Cardiac muscle cell (in vitro differentiated cells and primary cell): ENCODE data around the gene CDX2. TPM values are rescaled to one million over a fixed set of nuclear protein-coding genes. Genes with fewer than 3 reads are reported as not detected.

Experiments
- DNase-seq, 2 donors: peaks; one replicate each; pipeline versions ENCODE4 v3.0.0 to v3.0.0-alpha.2; 2010 to 2017; ENCODE audit warnings: low read depth in 1 of 2, low spot score in 1 of 2
- H3K27ac ChIP-seq: fragments of 200-600 bp; sonication (generic); 2 replicates; pipeline ENCODE4 v1.5.1; 2016
- H3K27me3 ChIP-seq: fragments of 200-600 bp; sonication (generic); 2 replicates; pipeline ENCODE4 v1.6.0; 2016; ENCODE audit warnings: control low read depth
- H3K36me3 ChIP-seq: fragments of 200-600 bp; sonication (generic); 2 replicates; pipeline ENCODE4 v1.5.1; 2016; ENCODE audit warnings: control low read depth
- H3K4me1 ChIP-seq: fragments of 200-600 bp; sonication (generic); 2 replicates; pipeline ENCODE4 v1.8.1; 2017; ENCODE audit warnings: low read depth, mild to moderate bottlenecking, mixed run types
- H3K4me3 ChIP-seq: fragments of 200-600 bp; sonication (generic); 2 replicates; pipeline ENCODE4 v1.5.1; 2016; ENCODE audit warnings: mild to moderate bottlenecking
- H3K9me3 ChIP-seq: fragments of 200-600 bp; sonication (generic); 2 replicates; pipeline ENCODE4 v1.5.1; 2017; ENCODE audit warnings: low read depth, mild to moderate bottlenecking, control low read depth
- polyA plus RNA-seq: library from polyadenylated mRNA; unstranded; fragments of >200 nt; fragmentation: Nextera tagmentation; extraction: Ambion mirVana; gene quantifications from 2 replicates; pipeline ENCODE4 v1.2.1, GENCODE V29; 2016
- total RNA-seq: library from RNA; depleted of rRNA; stranded (reverse); fragments of >200 nt; gene quantifications from 2 replicates; pipeline ENCODE4 v1.2.3, GENCODE V29; 2016
- TF ChIP-seq, protein P1 (sequence below): IDR thresholded peaks from 2 replicates; pipeline ENCODE4 v1.5.1; 2012; ENCODE audit warnings: low read depth, mild to moderate bottlenecking, low read length

The CDX2 gene
- total and polyA plus RNA-seq, 2 experiments from 2014 or later, result not detected

DNA sequence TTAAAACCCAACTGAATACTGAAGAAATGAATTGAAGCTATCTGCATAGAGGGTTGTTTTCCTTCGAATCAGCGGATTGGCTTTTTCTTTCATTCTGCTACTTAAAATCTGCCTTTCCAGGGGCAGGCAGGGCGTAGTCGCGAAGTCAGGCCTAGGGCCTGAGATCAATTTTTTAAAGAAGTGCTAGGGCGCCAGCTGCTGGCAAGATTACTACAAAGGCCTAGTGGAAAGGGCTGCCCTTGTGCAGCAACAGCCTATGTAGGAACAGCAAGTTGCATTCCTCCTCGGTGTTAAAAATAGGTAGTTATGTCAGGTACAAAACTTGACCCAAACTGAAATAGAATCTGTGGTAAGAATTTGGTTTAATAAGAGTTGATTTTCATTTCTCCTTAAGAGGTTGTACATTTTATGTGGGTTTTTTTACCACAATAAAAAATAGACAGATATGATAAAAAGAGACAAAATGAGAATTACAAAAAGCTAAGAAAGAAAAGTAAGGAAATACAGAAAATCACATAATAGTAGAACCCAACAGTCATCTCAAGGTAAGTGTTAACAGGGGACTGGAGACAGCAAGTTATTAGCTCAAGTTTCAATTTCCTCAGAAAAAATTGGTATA lies 28.9 kb upstream of the CDX2 start:
- Histone ChIP-seq H3K4me3 (no peak overlapping the region), H3K36me3 (no peaks in the 10 kb centered on the region), H3K4me1 (peaks cover 5% of the 10 kb centered on the region), H3K9me3 (no peaks in the 10 kb centered on the region), H3K27ac (no peak overlapping the region), H3K27me3 (peaks cover 8% of the 10 kb centered on the region)
- DNase-seq, result peak; percentile 52 to 81
- TF ChIP-seq, protein P1, sequence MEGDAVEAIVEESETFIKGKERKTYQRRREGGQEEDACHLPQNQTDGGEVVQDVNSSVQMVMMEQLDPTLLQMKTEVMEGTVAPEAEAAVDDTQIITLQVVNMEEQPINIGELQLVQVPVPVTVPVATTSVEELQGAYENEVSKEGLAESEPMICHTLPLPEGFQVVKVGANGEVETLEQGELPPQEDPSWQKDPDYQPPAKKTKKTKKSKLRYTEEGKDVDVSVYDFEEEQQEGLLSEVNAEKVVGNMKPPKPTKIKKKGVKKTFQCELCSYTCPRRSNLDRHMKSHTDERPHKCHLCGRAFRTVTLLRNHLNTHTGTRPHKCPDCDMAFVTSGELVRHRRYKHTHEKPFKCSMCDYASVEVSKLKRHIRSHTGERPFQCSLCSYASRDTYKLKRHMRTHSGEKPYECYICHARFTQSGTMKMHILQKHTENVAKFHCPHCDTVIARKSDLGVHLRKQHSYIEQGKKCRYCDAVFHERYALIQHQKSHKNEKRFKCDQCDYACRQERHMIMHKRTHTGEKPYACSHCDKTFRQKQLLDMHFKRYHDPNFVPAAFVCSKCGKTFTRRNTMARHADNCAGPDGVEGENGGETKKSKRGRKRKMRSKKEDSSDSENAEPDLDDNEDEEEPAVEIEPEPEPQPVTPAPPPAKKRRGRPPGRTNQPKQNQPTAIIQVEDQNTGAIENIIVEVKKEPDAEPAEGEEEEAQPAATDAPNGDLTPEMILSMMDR, result peak; percentile 54

DNA sequence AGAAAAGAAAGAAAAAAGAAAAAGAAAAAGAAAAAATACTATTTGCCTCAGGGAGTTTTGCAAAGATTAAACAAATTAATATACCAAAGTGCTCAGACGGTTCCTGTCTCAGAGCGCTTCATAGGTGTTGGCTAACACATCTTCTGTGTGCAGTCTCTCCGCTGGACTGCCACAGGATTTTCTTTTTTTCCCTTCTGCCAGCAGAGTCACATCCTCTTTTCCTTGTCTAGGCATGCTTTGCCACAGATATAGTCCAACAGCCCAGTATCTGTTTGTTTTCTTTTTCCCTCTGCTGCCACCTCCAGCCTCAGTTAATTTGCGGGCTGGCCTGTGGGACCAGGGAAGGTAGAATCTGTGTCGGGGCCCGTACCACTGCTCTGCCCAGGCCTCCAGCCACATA lies 22.8 kb upstream of the CDX2 start:
- no peak overlapping the region for H3K27ac ChIP-seq

DNA sequence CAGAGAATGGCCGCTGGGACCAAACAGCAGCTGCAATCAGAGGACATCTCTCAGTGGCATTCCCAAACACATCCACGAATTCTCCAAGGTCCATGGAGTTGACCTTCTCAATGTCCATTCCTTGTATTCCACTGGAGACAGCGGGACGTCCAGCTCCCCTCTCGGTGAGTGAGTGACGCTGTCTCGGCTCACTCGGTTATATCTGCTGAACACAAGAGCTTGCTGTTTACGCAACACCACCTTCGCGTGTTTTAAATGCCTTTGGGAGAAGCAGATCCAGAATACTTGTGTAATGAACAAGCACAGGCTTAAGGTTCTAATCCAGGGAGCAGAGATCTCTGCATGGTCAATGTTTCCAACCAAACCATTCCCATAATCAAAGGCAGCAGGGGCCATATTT lies 19.4 kb upstream of the CDX2 start, which contains the start of gene URAD:
Gene URAD, minus strand, starts transcription at position 174 of the 400 bp plus-strand sequence. Its CDS starts 56 bp downstream, at position 118.
- DNase-seq, result no peak
- H3K9me3 ChIP-seq, result no peaks in the 10 kb centered on the region
- no peak within 1 kb of the TSS for H3K27ac ChIP-seq
- TF ChIP-seq, protein P1, result no peak
- no peak within 1 kb of the TSS for H3K4me3 ChIP-seq
- no peaks in the 10 kb centered on the region for H3K4me1 ChIP-seq
- H3K36me3 ChIP-seq, result no peaks in the 10 kb centered on the region
- H3K27me3 ChIP-seq, result peaks cover 78% of the 10 kb centered on the region

More for the DNA sequence above, 22.8 kb upstream of the CDX2 start:
- TF ChIP-seq, protein P1, result no peak
- no peaks in the 10 kb centered on the region for H3K4me1 ChIP-seq
- no peak overlapping the region for H3K4me3 ChIP-seq
- DNase-seq, result no peak
- H3K36me3 ChIP-seq, result no peaks in the 10 kb centered on the region
- no peaks in the 10 kb centered on the region for H3K9me3 ChIP-seq
- H3K27me3 ChIP-seq, result peaks cover 52% of the 10 kb centered on the region

DNA sequence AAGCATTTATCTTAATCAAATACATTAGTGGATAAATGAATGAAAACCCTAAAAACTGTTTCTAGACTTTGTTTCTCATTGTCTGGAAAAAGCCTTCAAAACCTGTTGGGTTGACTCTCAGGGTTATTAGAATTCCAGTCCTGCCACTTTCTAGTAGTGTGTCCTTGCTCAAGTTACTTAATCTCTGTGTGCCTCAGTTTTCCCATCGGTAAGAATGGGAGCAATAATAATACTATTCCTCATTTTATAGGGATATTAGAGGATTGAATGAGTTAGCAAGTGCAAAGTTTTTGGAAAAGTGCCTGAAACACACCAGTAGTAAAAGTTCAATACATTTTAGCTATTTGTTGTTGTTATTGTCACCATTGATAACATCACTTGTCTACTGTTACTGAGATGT lies 16.5 kb upstream of the CDX2 start:
- no peak overlapping the region for H3K4me3 ChIP-seq
- H3K27me3 ChIP-seq, result peaks cover 97% of the 10 kb centered on the region
- no peaks in the 10 kb centered on the region for H3K36me3 ChIP-seq
- no peak for DNase-seq
- H3K9me3 ChIP-seq, result no peaks in the 10 kb centered on the region
- H3K4me1 ChIP-seq, result no peaks in the 10 kb centered on the region
- H3K27ac ChIP-seq, result no peak overlapping the region
- TF ChIP-seq, protein P1, result no peak

DNA sequence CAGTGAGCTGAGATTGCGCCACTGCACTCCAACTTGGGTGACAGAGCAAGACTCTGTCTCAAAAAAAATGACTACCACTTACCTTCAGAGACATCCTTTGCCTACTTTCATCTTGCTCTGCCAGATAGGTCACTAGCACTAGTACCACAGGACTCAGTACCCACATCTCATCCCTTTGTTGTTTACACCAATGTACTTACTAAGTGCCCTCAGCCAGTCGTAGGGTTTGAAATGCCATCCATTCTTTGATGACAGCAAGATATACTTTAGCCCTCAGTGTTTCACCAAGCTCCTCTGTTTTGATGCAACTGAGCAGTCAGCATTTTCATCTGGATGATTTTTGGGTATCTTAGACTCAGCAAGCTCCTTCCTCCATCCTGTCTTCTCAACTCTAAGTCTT lies 13.2 kb upstream of the CDX2 start:
- Histone ChIP-seq H3K9me3 (no peaks in the 10 kb centered on the region), H3K4me1 (no peaks in the 10 kb centered on the region), H3K36me3 (no peaks in the 10 kb centered on the region), H3K4me3 (no peak overlapping the region), H3K27me3 (peaks cover 100% of the 10 kb centered on the region), H3K27ac (no peak overlapping the region)
- TF ChIP-seq, protein P1, result no peak
- no peak for DNase-seq
